HCT116 (cell line): ENCODE results near the gene ZNF462. TPM values are rescaled to one million over a fixed set of nuclear protein-coding genes. Genes with fewer than 3 reads are reported as not detected.

Experiments
- ATAC-seq: fragments of 200-7000 bp; cut with Tn5 transposase; 2 replicates; pipeline ENCODE4 v1.9.1; 2020; ENCODE audit warnings: mild to moderate bottlenecking, moderate library complexity
- BruUV-seq: library from RNA; stranded (reverse); fragments of 400-500 nt; replicated peaks from 2 replicates; lab custom pipeline; 2021; lab: Mats Ljungman, UMichigan
- CTCF ChIA-PET: fragments of 300-600 bp; sonication (Branson Sonifier 250); formaldehyde crosslinking; loops from one replicate; lab custom pipeline; 2021; ENCODE audit warnings: antibody characterized with exemption; lab: Charles Lee
- POLR2A ChIA-PET: fragments of 300-600, 350-600 bp; sonication (Branson Sonifier 250); formaldehyde crosslinking; loops from one replicate; lab custom pipeline; 2021; ENCODE audit warnings: antibody characterized with exemption; lab: Charles Lee
- RAD21 ChIA-PET, 2 experiments: fragments of 300-600 bp; sonication (Branson Sonifier 250); formaldehyde crosslinking; loops; one replicate each; lab custom pipeline; 2023; ENCODE audit warnings: low total read pairs in 2 of 2; ENCODE audit not compliant: uncharacterized antibody in 2 of 2, unreplicated experiment in 2 of 2, low non-redundant PET in 1 of 2; lab: Charles Lee
- DNase-seq: peaks from one replicate; pipeline ENCODE4 v3.0.0-alpha.2; 2010; ENCODE audit warnings: low read depth, low spot score
- H2AFZ ChIP-seq: fragments of 200-600 bp; shearing (Covaris generic), sonication (generic); 2 replicates; pipeline ENCODE4 v1.6.1; 2017; ENCODE audit warnings: low read depth, mixed run types, mixed read lengths, antibody characterized with exemption, low read length; ENCODE audit not compliant: poor library complexity, severe bottlenecking
- H3K27ac ChIP-seq: 2 replicates; pipeline ENCODE4 v1.5.1; 2012; ENCODE audit warnings: low read depth, low read length
- H3K27me3 ChIP-seq: fragments of 200-600 bp; sonication (generic); 2 replicates; pipeline ENCODE4 v1.6.1; 2016; ENCODE audit warnings: mixed run types, low read length, mixed read lengths; ENCODE audit not compliant: insufficient read depth
- H3K36me3 ChIP-seq, 2 experiments: fragments of 200-500 bp in 1 of 2; fragments of 200-600 bp in 1 of 2; sonication (Bioruptor generic) in 1 of 2; sonication (generic) in 1 of 2; 2 replicates each; pipeline versions ENCODE4 v1.5.1 to v1.6.1; 2014 to 2016; ENCODE audit warnings: low read length in 2 of 2, inconsistent platforms in 1 of 2, mixed read lengths in 1 of 2, mixed run types in 1 of 2; ENCODE audit not compliant: insufficient read depth in 2 of 2, control insufficient read depth in 1 of 2
- H3K4me1 ChIP-seq, 2 experiments: fragments of 200-600 bp in 1 of 2; sonication (generic) in 1 of 2; 2 replicates each; pipeline versions ENCODE4 v1.5.1 to v1.6.1; 2012 to 2017; ENCODE audit warnings: low read length in 2 of 2, inconsistent platforms in 1 of 2, mild to moderate bottlenecking in 1 of 2, mixed read lengths in 1 of 2, mixed run types in 1 of 2, moderate library complexity in 1 of 2; ENCODE audit not compliant: insufficient read depth in 2 of 2, control insufficient read depth in 1 of 2
- H3K4me2 ChIP-seq: fragments of 200-600 bp; sonication (generic); 2 replicates; pipeline ENCODE4 v1.6.1; 2017; ENCODE audit warnings: mixed run types, low read length, mixed read lengths
- H3K4me3 ChIP-seq, 2 experiments: fragments of 200-600 bp in 1 of 2; sonication (generic) in 1 of 2; replicated peaks in 1 of 2; 2 replicates each; pipeline ENCODE4 v1.5.1; 2011 to 2016; ENCODE audit warnings: low read length in 2 of 2, control low read depth in 1 of 2, low read depth in 1 of 2, mild to moderate bottlenecking in 1 of 2, mixed read lengths in 1 of 2, mixed run types in 1 of 2
- H3K79me2 ChIP-seq: fragments of 200-600 bp; sonication (generic); 2 replicates; pipeline ENCODE4 v1.6.1; 2017; ENCODE audit warnings: mild to moderate bottlenecking, mixed run types, low read length, moderate library complexity, mixed read lengths; ENCODE audit not compliant: insufficient read depth
- H3K9ac ChIP-seq: fragments of 200-600 bp; sonication (generic); 2 replicates; pipeline ENCODE4 v1.6.1; 2016; ENCODE audit warnings: low read length, mixed read lengths
- H3K9me2 ChIP-seq: fragments of 200-600 bp; sonication (generic), shearing (Covaris generic); 2 replicates; pipeline ENCODE4 v1.6.1; 2017; ENCODE audit warnings: mixed run types, mild to moderate bottlenecking, moderate library complexity; ENCODE audit not compliant: insufficient read depth
- H3K9me3 ChIP-seq, 2 experiments: fragments of 200-500 bp in 1 of 2; fragments of 200-600 bp in 1 of 2; sonication (Bioruptor generic) in 1 of 2; sonication (generic) in 1 of 2; 2 replicates each; pipeline ENCODE4 v1.6.1; 2014 to 2017; ENCODE audit warnings: low read length in 2 of 2, mixed read lengths in 2 of 2, inconsistent platforms in 1 of 2, low read depth in 1 of 2, mild to moderate bottlenecking in 1 of 2, mixed run types in 1 of 2, moderate library complexity in 1 of 2; ENCODE audit not compliant: control insufficient read depth in 1 of 2, insufficient read depth in 1 of 2
- H4K20me1 ChIP-seq: fragments of 200-600 bp; sonication (generic), shearing (Covaris generic); 2 replicates; pipeline ENCODE4 v1.6.1; 2017; ENCODE audit warnings: mixed run types, mild to moderate bottlenecking, moderate library complexity; ENCODE audit not compliant: insufficient read depth
- EGR1 ChIP-seq: IDR thresholded peaks from 2 replicates; pipeline ENCODE4 v1.6.1; 2012; ENCODE audit warnings: low read depth
- ELF1 ChIP-seq: IDR thresholded peaks from 2 replicates; pipeline ENCODE4 v1.6.1; 2012; ENCODE audit warnings: low read depth, borderline replicate concordance
- EZH2phosphoT487 ChIP-seq: fragments of 200-600 bp; IDR thresholded peaks from 2 replicates; pipeline ENCODE4 v1.6.1; 2018; ENCODE audit warnings: antibody characterized with exemption, borderline replicate concordance
- POLR2AphosphoS5 ChIP-seq: IDR thresholded peaks from 2 replicates; pipeline ENCODE4 v1.6.1; 2011; ENCODE audit warnings: mild to moderate bottlenecking, low read depth, low read length, moderate library complexity
- SIN3A ChIP-seq: IDR thresholded peaks from 2 replicates; pipeline ENCODE4 v1.6.1; 2012; ENCODE audit warnings: low read depth
- SP1 ChIP-seq: IDR thresholded peaks from 2 replicates; pipeline ENCODE4 v1.6.1; 2012; ENCODE audit warnings: low read depth
- SRF ChIP-seq: IDR thresholded peaks from 2 replicates; pipeline ENCODE4 v1.6.1; 2012; ENCODE audit warnings: low read depth
- ZBTB33 ChIP-seq: IDR thresholded peaks from 2 replicates; pipeline ENCODE4 v1.6.1; 2011; ENCODE audit warnings: mild to moderate bottlenecking, low read length, moderate library complexity; ENCODE audit not compliant: insufficient replicate concordance; ENCODE audit errors: extremely low read depth
- ZNF274 ChIP-seq: fragments of 200-500 bp; sonication (Bioruptor generic); IDR thresholded peaks from 2 replicates; pipeline ENCODE4 v1.6.1; 2014; ENCODE audit warnings: mild to moderate bottlenecking, low read depth, low read length, inconsistent platforms
- intact Hi-C: fragments of 100-400 bp; cut with micrococcal nuclease; formaldehyde crosslinking; loops from 2 replicates; pipeline ENCODE4 v1.10.0; 2022
- total RNA-seq: library from RNA; stranded (reverse); gene quantifications from one replicate; pipeline ENCODE4 v1.2.1, GENCODE V29; 2021; ENCODE audit not compliant: unreplicated experiment
- TF ChIP-seq, protein P1 (sequence below): IDR thresholded peaks from 2 replicates; pipeline ENCODE4 v1.6.1; 2012

The ZNF462 gene
- total RNA-seq, 1 experiment from 2014 or later: 18.1 TPM

GRCh38 chr9:106843371-106843770 lies 19.6 kb upstream of the ZNF462 start:
- ChIA-PET CTCF (no interaction called here), RAD21 (no interaction called here), POLR2A (no interaction called here)
- intact Hi-C loops: no loop called here
- BruUV-seq: no TSS peak
- Histone ChIP-seq H3K27ac (no peak overlapping the region), H3K9me3 (no peaks in the 10 kb centered on the region), H2AFZ (no peak overlapping the region), H3K9ac (no peak overlapping the region), H3K4me3 (no peak overlapping the region), H3K4me1 (no peaks in the 10 kb centered on the region), H3K36me3 (no peaks in the 10 kb centered on the region), H3K79me2 (no peaks in the 10 kb centered on the region), H4K20me1 (no peaks in the 10 kb centered on the region), H3K27me3 (no peaks in the 10 kb centered on the region), H3K9me2 (no peaks in the 10 kb centered on the region), H3K4me2 (no peak overlapping the region)
- TF ChIP-seq EZH2phosphoT487 (no peak), EGR1 (no peak), SIN3A (no peak), ZNF274 (no peak), SRF (no peak), SP1 (no peak), ELF1 (no peak), POLR2AphosphoS5 (no peak), ZBTB33 (no peak)
- TF ChIP-seq, protein P1, sequence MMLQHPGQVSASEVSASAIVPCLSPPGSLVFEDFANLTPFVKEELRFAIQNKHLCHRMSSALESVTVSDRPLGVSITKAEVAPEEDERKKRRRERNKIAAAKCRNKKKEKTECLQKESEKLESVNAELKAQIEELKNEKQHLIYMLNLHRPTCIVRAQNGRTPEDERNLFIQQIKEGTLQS: no peak
- DNase-seq: no peak
- ATAC-seq: no peak
